GM21825 (cell line): Measurements from ENCODE around the gene RORC.
"Not testable (repeated sequence)": the region's sequence is repeated elsewhere in the genome, so short reads cannot be mapped to it uniquely, and the experiment has no call there.

Source experiments
- ATAC-seq: cut with Tn5 transposase; IDR thresholded peaks from one replicate; pipeline ENCODE4 v1.9.1; 2021; ENCODE audit warnings: mild to moderate bottlenecking, moderate library complexity; ENCODE audit not compliant: unreplicated experiment

The RORC gene

DNA sequence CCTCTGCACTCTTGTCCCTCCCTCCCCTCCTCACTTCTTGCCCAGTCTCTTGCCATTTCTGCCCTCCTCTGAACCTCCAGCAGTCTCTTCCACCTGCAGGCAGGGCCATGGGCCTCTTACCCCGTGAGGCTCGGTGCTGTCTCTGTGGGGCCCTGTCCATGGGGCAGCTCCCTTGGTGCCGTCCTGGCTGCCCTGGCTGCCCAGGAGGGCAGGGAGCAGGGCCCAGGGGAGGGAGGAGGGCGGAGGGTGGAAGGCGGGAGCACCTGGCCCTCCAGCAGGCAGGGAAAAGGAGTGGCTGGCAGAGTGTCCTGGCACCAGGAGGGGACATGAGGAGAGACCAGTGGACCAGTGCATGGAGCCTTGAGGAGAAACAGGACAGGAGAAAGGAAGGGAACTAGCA is at the start of gene RORC:
RORC (minus strand) TSS at position 198 of the 400 bp plus-strand sequence; CDS start at position 160, 38 bp downstream.
- ATAC-seq: no peak

DNA sequence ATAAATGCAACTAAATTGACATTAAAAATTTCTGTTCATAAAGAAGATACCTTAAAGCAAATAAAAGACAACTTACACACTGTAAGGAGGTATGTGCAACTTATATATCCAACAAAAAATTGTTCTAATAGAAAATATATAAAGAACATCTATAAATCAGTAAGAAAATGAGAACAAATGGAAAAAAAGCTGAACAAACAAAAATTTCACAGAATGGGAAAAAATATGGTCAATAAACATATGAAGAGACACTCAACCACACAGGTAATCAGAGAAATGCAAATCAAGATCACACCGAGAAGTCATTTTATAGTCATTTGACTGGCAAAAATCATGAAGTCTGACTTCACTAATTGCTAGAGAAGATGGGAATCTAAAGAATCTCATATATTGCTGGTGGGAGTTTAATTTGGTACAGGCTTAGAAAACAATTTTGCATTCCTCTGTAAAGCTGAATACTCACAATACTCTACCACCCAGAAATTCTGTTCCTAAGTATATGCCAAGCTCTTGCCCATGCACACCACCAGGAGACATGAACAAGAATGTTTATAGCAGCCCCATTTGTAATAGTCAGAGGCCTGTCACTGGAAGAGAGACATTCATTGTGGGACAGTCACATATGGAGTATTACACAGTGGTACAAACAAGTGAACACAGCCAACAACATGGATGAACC is 44.0 kb upstream of the RORC start:
- ATAC-seq: no peak

GRCh38 chr1:151872776-151873175 is 41.2 kb upstream of the RORC start:
- ATAC-seq: not testable (repeated sequence)

DNA sequence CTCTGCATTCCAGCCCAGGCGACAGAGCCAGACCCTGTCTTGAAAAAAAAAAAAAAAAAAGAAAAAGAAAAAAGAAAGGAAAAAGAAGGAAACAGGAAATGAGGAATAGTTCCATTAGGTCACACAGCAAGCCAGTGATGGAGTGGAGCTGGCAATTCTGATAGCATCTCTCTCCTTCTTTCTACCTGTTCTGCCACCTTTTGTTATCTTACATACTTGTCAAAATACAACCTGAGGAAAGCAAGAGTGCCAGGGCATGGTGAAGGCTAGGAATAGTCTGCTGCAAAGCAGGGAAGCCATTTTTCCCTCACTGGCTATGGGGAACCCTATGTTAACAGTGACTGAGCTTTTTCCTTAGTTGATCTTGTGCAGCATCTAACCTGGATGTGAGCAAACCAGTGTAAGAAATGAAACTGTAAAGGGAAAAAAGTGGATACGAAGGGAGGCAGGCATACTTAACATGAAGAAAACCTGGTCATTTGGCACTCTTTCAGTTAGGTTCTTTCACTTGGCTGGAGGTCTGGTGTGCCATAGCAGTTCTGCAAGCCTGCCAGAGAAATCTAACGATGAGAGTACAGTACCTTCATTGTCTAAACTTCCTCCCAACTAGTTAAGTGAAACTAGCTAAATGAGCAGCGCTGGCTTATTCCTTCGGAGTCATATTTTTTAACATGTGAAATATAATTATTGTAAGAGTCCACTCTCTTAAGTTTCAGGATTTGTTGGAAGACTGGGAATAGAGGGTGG is 39.9 kb upstream of the RORC start:
- no peak for ATAC-seq

DNA sequence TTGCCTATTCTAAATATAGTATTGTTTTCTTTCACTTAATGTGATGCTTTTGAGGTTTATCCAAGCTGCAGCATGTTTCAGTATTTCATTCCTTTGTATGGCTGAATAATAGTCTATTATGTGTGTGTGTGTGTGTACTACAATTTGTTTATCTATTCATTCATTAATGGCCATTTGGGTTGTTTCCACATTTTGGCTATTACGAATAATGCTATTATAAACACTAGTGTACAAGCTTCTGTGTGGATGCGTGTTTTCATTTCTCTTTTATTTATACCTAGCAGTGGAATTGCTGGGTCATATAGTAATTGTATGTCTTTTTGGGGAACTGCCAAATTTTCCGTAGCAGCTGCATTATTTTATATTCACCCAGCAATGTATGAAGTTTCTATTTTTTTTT is 36.9 kb upstream of the RORC start:
- ATAC-seq: no peak

DNA sequence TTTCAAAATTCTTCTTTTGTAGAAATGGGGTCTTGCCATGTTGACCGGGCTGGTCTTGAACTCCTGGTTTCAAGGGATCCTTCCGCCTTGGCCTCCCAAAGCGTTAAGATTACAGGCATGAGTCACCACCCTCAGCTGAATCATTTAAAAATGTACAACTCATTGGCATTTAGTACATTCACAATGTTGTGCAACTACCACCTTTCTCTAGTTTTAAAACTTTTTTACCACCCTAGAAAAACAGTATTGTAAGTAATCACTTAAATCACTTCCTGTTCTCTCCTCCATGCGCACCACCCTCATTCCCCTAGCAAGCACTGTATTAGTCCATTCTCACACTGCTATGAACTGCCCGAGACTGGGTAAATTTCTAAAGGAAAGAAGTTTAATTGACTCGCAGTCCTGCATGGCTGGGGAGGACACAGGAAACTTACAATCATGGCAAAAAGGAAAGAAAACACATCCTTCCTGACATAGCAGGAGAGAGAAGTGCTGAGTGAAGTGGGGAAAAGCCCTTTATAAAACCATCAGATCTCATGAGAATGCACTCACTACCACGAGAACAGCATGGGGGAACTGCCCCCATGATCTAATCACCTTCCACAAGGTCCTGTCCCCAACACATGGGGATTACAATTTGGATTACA is 36.3 kb upstream of the RORC start:
- no peak for ATAC-seq

DNA sequence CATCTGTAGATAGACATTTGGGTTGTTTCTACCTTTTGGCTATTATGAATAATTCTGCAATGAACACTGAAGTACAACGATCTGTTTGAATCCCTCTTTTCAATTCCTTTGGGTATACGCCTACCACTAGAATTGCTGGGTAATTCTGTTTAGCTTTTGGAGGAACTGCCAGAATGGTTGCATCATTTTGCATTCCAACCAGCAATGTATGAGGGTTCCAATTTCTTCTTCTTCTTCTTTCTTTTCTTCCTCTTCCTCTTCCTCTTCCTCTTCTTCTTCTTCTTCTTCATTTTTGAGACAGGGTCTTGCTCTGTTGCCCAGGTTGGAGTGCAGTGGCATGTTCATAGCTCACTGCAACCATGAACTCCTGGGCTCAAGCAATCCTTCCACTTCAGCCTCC is 35.7 kb upstream of the RORC start:
- no peak for ATAC-seq

DNA sequence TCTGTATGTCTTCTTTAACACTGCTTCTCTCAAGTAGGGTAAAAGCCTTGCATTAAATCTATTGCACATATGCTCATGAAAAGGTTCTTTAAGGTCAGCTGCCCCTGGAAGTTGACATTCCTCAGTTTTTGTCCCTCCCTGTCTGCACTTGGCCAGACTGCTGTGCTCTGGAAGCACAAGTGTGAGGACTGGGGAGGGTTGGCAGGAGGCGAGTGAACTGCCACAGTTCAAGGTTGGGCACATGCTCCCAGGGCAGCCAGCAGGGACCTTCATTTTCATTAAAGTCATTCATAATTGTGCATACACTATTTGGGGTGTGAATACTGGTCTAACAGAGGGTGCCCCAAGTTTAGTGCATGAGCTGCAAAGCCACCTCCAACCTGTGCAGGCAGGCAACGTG is 32.8 kb upstream of the RORC start:
- ATAC-seq: no peak

DNA sequence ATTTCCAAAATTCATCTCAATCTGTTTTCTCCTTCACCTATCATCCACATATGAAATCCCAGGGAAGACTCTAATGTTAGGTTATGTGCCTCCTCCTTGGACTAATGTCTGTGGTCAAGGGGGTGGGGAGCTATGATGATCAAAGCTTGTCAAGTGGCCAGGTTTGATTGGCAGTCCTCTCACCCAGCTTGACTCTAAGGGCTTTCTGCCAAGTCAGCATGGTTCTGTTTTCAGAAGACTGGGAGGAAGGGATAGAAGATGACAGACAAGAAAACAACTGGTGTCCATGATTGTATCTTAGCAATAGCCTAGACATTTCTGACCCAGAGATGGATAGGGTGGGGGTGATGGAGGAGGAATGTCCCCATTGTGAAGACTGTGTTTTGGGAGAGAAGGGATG is 31.0 kb upstream of the RORC start:
- no peak for ATAC-seq

DNA sequence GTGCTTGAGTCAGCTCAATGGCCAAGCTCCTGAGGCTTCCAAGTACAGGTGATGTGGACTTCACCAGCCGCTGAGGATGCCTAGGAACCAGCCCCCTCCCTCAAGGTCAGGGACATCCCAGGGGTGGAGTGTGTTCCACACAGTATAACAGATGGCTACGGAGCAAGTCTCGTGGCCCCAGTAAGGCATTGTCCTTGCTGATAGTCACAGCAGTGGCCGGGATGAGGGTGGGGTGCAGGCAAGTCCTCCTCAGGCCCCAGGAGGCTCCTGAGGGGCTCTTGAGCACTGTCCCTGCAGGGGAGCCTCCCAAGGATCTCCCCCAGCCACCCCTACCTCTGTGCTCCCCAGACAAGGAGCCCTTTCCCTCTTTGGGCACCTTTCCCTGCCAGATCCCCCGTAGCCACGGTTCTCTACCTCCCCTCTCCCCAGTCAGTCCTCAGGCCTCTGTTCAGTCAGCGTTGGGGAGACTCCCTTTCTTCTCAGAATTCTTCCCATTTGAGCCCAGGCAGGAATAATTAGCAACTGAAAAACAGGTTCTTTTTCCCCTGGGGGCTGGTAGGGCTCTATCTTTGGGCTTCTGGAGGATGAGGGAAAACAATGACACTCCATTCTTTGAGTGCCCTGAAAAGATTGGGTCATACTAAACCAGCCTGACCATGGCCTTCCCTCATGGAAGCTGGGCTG is 29.0 kb upstream of the RORC start:
- no peak for ATAC-seq

DNA sequence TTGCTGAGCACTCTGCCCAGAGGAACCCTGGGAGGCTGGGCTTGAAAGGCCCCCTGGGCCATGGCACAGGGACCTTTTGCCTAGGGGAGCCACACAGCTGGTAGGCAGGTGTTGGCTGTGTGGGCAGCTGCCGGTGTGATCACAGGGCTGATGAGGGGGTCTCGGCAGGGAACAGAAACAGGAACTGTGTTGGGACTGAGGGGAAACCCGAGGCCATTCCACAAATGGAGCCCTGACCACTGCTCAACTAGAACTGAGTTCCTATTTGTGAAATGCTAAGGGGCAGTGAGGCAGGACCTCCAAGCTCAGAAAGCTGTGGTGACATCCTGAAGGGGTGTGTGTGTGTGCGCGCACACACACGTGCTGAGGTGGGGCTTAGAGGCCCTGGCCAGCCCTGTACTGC is 28.3 kb upstream of the RORC start:
- no peak for ATAC-seq

DNA sequence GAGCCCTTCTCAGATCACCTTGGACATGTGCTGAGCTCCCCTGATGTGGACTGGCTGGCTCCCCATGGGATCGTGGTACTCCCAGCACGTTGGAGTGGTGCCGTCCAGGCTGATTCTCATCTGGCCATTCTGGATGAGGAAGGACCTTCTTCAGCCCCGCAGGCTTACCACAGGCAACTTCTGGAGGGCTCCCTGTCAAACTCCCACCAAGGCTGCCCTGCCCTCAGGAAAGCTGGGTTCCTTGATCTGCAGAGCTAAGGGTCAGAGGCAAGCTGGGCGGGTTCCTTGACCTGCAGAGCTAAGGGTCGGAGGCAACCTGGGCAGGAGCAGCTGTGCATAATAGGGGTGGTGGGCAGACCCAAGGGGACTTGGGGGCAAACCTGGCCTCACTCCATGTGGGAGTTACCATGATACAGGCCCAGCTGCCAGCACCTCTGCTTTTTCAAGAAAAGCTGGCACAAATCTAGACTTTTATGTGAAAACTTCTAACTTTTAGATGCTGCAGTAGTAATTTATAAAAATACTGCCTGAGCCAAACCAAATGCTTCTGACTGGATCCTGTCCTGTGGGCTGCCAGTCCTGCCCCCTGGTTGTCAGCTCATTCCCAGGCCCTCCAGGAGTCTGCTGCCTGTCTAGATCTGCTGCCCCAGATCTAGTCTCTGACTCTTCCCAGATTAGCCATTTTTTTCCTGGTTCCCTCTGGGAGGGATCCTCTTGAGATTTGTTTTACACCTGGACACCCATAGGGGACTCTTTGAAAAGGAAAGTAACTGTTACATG is 27.5 kb upstream of the RORC start:
- no peak for ATAC-seq

GRCh38 chr1:151858030-151858746 is 26.6 kb upstream of the RORC start:
- no peak for ATAC-seq

GRCh38 chr1:151855933-151856332 is 24.3 kb upstream of the RORC start:
- ATAC-seq: no peak

GRCh38 chr1:151855516-151855915 is 23.9 kb upstream of the RORC start:
- not testable (repeated sequence) for ATAC-seq

DNA sequence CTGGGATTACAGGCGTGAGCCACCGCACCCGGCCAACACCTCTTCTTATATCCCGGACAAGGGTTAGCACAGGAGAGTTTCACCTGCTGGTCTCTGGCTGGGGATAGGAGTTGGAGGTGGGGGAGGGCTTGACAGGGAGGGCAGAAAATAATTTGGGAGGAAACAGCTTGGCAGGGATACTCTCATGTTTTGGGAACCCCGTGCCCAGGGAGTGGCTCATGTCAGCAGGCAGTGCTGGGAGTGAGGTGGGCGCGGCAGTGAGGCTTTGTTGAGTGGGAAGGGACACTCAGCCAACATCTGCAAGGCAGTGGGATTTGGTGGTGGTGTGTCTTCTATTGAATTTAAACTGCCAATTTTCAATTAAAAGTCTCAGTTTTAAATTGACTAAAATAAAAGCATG is 23.1 kb upstream of the RORC start:
- ATAC-seq: no peak

DNA sequence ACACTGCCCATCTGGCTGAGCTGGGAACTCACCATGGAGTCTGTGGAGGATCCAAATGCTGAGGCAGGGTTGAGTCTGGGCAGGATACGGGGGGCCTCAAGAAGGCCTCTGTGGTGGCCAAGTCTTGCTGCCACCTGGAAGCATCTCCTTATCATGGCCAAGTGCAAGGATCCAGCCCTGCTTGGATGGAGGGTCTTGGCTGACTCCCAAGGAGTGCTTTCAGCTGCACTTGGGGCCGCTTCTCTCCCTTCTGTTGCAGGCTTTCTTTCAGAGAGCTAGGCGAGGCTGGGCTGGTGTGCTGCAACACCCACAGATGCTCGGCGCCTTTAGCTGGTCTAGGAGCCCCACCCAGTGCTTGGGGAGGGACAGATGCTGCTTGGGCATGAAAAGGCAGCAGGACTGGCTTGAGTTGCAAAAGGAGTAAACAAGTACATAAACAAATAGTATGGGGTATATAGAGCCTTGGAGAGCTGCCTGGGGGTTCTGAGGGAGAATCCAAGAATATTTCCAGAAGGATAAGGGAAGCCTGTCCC is 21.9 kb upstream of the RORC start, which contains the start of gene THEM5:
THEM5 (minus strand) TSS at position 302 of the 533 bp plus-strand sequence; CDS start at position 155, 147 bp downstream.
- ATAC-seq: no peak

GRCh38 chr1:151852733-151853132 is 21.1 kb upstream of the RORC start:
- ATAC-seq: no peak

DNA sequence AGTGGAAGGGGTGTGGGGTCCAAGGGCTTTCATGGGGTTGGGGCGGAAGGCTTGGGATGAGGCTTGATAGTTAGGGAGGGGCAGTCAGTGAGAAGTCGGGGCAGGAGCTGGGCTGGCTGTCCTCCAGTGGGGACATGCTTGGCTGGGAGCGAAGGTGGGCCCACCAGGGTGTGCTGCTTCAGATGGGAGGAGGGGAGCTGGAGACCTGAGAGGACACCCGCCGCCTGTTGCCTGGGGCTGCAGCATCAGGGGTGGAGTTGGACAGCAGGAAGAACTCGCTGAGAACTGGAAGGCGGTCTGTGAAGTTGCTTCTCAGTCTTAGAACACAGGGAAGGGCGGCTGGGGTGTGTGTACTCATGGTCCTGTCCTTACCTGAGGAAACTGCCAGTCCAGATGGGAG is 20.3 kb upstream of the RORC start:
- ATAC-seq: no peak

DNA sequence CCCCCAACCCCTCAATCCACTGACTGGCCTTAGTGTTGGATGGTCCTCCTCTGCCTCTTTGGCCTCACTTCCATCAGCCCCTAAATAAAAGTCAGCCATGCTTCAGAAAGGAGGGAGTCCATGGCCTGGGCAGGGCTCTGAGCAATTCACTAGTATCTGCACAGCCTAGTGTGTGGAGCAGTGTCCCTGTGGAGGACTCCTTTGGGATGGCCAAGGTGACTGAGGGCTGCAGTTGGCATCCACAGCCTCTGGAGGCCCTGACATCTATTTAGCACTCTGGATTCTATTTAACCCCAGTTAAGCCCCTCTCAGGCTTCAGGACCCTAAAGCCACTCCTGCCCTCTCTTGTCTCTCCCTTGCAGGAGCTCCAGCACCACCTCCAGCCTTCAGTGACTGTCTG is 18.3 kb upstream of the RORC start:
- no peak for ATAC-seq
